Stimulated activated CD8-positive, alpha-beta memory T cell treated with anti-CD3 and anti-CD28 coated beads, Interleukin-4, amount 100 ng/mL, for 4 hours (primary cell): Measurements from ENCODE around the gene FGF12.
"Not testable (repeated sequence)": the region's sequence is repeated elsewhere in the genome, so short reads cannot be mapped to it uniquely, and the experiment has no call there.

ENCODE experiments used
- DNase-seq, 2 donors: peaks; one replicate each; pipeline ENCODE4 v3.0.0-alpha.2; 2020; ENCODE audit warnings: low read depth in 2 of 2, low spot score in 1 of 2

FGF12 gene

GRCh38 chr3:192597913-192598312 lies 129.4 kb downstream of the FGF12 start:
- no peak for DNase-seq

GRCh38 chr3:192597506-192597905 lies 129.8 kb downstream of the FGF12 start:
- DNase-seq: no peak

GRCh38 chr3:192578729-192579128 lies 148.6 kb downstream of the FGF12 start:
- no peak for DNase-seq

- DNase-seq: no peak
Measured at GRCh38 chr3:192577811-192578210, 149.5 kb downstream of the FGF12 start.

GRCh38 chr3:192577271-192577670 lies 150.1 kb downstream of the FGF12 start:
- DNase-seq: no peak

GRCh38 chr3:192576704-192577103 lies 150.6 kb downstream of the FGF12 start:
- not testable (repeated sequence) for DNase-seq

- DNase-seq: no peak
Measured at GRCh38 chr3:192575879-192576506, 151.3 kb downstream of the FGF12 start.

GRCh38 chr3:192573240-192573639 lies 154.1 kb downstream of the FGF12 start:
- DNase-seq: no peak

GRCh38 chr3:192570821-192571791 lies 156.2 kb downstream of the FGF12 start:
- no peak for DNase-seq

- no peak for DNase-seq
Measured at GRCh38 chr3:192570315-192570714, 157.0 kb downstream of the FGF12 start.

- peak in 1 of 2 donors; percentile 16 for DNase-seq
Measured at GRCh38 chr3:192566706-192567290, 160.5 kb downstream of the FGF12 start.

- DNase-seq: no peak
Measured at GRCh38 chr3:192564611-192565010, 162.7 kb downstream of the FGF12 start.

- DNase-seq: no peak
Measured at GRCh38 chr3:192563417-192563816, 163.9 kb downstream of the FGF12 start.

GRCh38 chr3:192553707-192554106 lies 173.6 kb downstream of the FGF12 start:
- DNase-seq: no peak

- no peak for DNase-seq
Measured at GRCh38 chr3:192550356-192550755, 177.0 kb downstream of the FGF12 start.

GRCh38 chr3:192545333-192545732 lies 182.0 kb downstream of the FGF12 start:
- DNase-seq: no peak

GRCh38 chr3:192543163-192543562 lies 184.2 kb downstream of the FGF12 start:
- no peak for DNase-seq

GRCh38 chr3:192516820-192517219 lies 210.5 kb downstream of the FGF12 start:
- no peak for DNase-seq

GRCh38 chr3:192515664-192516045 lies 211.7 kb downstream of the FGF12 start:
- no peak for DNase-seq

- DNase-seq: no peak
Measured at GRCh38 chr3:192514754-192515663, 212.3 kb downstream of the FGF12 start.
